Stimulated activated CD8-positive, alpha-beta memory T cell treated with anti-CD3 and anti-CD28 coated beads, Interleukin-7, amount 100 ng/mL, for 4 hours (primary cell): ENCODE measurements around the gene MISP3.

Experiments
- DNase-seq, 2 donors: peaks; one replicate each; pipeline ENCODE4 v3.0.0-alpha.2; 2020; ENCODE audit warnings: low read depth in 2 of 2

The MISP3 gene

GRCh38 chr19:14102102-14102696, 29.6 kb downstream of the MISP3 start:
- no peak for DNase-seq

GRCh38 chr19:14102756-14103155, 30.2 kb downstream of the MISP3 start:
- DNase-seq = no peak

DNA sequence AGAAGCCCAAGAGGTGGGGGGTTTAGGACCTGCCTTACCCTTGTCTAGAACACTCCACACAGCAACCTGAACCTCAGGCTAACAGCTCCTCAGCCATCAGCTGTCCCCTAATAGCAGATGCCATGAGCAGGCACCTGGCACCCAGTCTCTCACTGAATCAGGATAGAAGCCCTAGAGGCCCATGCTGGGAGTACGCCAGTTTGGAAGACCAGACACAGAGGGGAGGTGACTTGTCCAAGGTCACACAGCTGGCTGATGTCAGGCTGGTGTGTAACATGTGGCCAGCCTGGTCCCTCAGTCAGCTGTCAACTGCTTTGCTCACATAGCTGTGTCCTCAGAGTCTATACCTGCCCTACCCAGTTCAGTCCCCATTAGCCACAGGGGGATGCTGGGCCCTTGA, 30.7 kb downstream of the MISP3 start:
- DNase-seq = no peak

DNA sequence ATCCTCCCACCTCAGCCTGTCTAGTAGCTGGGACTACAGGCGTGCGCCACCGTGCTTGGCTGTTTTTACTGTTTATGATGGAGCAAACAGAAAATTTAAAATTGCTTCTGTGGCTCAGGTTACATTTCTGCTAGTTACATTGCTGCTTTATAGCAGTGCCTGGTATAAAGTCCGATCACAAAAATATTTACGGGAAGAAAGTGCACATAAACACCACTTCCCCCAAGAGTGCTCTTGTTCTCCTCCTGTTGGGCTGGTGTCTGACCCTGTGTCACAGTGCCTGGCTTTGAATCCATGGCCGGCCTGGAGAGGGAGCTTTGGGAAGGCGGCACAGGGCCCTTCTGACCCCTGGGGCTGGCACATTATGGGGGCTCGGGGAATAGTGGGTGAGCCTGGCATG, 33.1 kb downstream of the MISP3 start:
- DNase-seq = no peak

- no peak for DNase-seq
Measured at GRCh38 chr19:14106840-14107239, 34.3 kb downstream of the MISP3 start.

GRCh38 chr19:14107581-14108461, 35.2 kb downstream of the MISP3 start:
- DNase-seq = no peak

GRCh38 chr19:14110650-14111049, 38.1 kb downstream of the MISP3 start:
- no peak for DNase-seq

GRCh38 chr19:14111486-14111885, 38.9 kb downstream of the MISP3 start:
- no peak for DNase-seq

DNA sequence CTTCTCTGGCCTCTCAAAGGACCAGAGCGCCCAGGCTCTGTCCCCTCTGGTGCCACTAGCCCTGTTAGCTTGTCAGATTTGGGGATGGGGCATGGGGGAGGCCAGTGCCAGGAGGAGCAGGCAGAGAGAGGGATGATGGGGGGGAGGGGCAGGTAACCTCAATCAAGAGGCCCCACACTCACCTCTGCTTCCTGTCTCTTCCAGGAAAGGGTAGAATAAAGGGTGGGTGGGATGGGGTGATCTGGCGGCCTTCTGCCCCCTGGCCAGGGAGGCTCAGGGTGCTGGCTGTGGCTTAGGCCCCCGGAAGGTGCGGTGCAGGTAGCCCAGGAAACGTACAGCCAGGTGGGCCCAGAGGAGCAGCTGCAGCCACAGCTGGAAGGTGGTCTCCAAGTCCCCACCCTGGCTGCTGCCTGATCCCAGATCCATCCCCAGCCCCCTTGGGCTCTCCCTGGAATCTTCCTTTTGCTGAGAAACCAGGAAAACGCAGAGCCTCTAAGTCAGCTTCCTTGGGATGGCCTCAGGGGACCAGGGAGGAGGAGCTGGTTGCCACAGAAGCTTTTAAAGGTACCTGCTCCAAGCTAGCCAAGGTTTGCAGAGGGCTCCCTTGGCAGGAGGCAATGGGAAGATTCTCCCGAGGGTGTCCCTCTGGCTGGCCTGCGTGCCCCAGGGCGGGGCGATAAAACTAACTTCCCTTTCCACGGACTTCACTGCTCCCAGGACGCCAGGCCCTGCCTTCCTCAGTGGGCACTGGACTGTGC, 39.6 kb downstream of the MISP3 start:
- no peak for DNase-seq

GRCh38 chr19:14112809-14113385, 40.3 kb downstream of the MISP3 start:
- no peak for DNase-seq

DNA sequence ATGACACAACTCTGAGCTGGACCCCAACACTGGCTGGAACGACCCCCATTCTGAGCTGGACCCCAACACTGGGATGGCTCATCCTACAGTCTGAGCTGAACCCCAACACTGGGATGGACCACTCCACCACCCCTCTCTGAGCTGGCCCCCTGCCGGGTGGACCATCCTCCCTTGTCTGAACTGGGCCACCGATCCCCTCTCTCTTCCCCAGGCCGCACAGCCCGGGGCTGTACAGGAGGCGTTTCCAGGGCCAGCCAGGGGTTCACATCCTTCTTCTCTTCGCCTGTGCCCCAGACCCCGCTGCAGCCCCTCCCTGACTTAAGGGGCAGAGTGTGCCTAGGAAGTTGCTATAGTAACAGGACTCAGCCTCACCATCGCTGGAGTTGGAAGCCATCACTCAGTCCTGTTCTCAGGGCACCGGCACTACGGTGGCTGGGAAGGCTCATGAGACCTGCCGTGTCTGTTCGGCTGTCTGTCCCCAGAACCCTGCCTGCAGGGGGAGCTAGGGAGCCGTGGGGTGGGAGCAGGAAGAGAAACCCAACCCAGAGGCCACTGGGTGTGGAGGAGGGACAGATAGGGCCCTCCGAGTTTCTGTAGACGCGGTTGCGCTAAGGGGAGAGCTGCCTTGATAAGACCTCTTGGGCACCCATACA, 41.3 kb downstream of the MISP3 start:
- DNase-seq = no peak

GRCh38 chr19:14114439-14114838, 41.9 kb downstream of the MISP3 start:
- DNase-seq = no peak

GRCh38 chr19:14114854-14115253, 42.3 kb downstream of the MISP3 start:
- DNase-seq = peak in 1 of 2 donors; percentile 26

GRCh38 chr19:14115756-14116155, 43.2 kb downstream of the MISP3 start:
- DNase-seq = no peak

GRCh38 chr19:14116525-14116917, 43.9 kb downstream of the MISP3 start:
- no peak for DNase-seq

DNA sequence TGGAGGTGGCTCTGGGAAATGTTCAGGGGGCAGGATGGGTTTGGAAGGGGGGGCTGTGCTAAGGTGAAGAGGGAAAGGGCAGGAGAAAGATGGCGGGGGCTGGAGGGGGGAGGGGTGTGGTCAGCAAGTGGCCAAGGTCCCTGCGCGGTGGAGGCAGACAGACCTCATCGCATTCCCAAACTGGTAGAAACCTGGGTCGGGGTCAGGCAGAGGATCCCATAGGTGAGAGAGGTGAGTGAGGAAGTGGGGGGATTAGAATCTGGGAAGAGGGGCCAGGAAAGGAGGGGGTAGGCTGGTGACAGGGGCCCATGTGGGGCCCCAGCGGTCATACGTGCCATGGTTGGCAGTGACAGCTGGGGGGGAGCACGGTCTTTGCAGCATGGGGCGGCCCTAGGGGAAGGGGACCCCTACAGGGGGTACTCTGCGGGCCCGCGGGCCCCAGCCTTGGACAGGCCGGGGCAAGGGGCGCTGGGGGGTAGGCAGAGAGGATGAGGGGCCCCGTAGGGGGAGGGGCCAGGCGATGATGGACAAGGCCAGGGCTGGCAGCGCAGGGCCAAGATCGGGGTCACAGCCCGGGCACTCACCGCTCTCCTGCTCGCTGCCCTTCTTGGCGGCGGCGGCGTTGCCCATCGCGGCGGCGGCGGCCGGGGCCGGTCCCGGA, 44.5 kb downstream of the MISP3 start:
- no peak for DNase-seq

GRCh38 chr19:14117668-14118164, 45.1 kb downstream of the MISP3 start, which contains the start of gene PRKACA:
Gene PRKACA (minus strand): TSS chr19:14117762. CDS start chr19:14117547, 215 bp downstream.
- DNase-seq = peak; percentile 96 to 99

DNA sequence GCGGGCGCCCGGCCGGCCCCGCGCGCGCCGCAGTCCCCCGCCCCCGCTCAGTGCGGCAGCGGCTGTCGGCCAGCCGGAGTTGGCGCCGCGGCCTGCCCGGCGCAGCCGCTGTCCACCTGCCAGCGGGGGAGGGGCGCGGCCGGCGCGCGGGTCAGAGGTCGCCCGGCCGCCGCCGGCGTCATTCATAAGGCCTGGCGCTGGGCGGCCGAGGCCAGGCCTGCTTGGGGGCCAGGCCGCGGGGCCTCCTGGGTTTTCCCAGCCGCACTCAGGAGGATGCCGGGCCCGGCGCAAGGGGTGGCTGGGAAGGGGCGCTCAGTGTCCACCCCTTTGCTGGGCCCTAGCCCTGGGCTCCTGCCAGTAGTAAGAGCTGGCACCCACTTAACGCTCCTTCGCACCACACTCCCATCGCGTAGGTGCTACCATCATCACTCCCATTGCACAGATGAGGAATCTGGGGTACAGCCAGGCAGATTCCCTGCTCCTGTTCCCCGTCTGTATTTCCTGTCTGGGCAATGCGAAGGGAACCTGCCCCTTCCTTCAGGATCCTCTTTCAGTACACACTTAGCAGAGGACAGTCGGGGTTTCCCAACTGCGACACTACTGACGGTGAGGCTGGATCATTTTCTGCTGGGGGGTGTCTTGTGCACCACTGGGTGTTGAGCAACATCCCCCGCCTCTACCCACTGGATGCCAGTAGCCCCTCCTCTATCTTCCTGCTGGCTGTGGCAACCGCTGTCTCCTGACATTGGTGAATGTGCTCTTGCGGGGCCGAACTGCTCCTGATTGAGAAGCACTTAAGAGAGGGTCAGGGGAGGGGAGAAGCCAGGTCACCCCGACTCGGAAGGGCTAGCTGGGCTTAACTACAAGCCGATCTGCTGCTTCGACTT, 45.8 kb downstream of the MISP3 start:
- peak in 1 of 2 donors; percentile 29 for DNase-seq

GRCh38 chr19:14119146-14119545, 46.6 kb downstream of the MISP3 start:
- no peak for DNase-seq
